Measurements from ENCODE around the gene DMRTC1B. TPM values are rescaled to one million over a fixed set of nuclear protein-coding genes. Genes with fewer than 3 reads are reported as not detected.
"Not testable (repeated sequence)": the region's sequence is repeated elsewhere in the genome, so short reads cannot be mapped to it uniquely, and the experiment has no call there.

DMRTC1B gene
- total RNA-seq, 1 experiment from 2014 or later, result not detected

DNA sequence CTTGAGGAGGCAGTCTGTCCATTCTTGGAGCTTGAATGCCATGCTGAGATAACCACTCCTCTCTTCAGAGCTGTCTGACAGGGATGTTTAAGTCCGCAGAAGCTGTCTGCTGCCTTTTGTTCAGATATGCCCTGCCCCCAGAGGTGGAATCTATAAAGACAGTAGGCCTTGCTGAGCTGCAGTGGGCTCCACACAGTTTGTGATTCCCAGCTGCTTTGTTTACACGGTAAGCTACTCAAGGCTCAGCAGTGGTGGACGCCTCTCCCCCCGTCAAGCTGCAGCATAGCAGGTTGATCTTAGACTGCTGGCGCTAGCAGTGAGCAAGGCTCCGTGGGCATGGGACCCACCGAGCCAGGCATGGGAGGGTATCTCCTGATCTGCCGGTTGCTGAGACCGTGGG lies 16.2 kb upstream of the DMRTC1B start:
- H3K79me2 ChIP-seq (ENCODE audit: low read depth); H3K4me1 ChIP-seq (replicated peaks; ENCODE audit: insufficient read depth); intact Hi-C loops (cut with micrococcal nuclease; ENCODE audit: unreplicated experiment); CTCF ChIA-PET; H3K4me2 ChIP-seq; H2AFZ ChIP-seq; BruUV-seq (replicated peaks); H3K4me3 ChIP-seq; H3K27me3 ChIP-seq (ENCODE audit: insufficient read depth, low read depth); H3K9me3 ChIP-seq (ENCODE audit: insufficient read depth, low read depth); H4K20me1 ChIP-seq (ENCODE audit: insufficient read depth); DNase-seq; H3K27ac ChIP-seq; H3K36me3 ChIP-seq (ENCODE audit: low read depth); H3K9me2 ChIP-seq (ENCODE audit: insufficient read depth); H3F3A ChIP-seq (ENCODE audit: insufficient read depth, low read depth); POLR2A ChIA-PET (ENCODE audit: unreplicated experiment): not testable (repeated sequence)

DNA sequence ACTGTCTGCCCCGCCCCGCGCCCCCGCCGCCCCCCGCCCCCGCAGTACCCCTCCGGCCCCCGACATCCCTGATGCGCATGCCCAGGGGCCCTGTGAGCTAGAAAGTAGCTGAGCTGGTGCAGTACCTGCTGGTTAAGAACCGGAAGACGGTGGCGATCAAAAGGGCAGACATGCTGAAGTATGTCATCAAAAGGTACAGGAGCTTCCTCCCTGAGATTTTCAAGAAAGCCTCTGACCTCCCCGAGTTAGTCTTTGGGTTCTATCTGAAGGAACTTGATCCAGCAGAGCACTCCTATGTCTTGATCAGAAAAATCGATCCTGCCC lies 739 bp downstream of the DMRTC1B start:
- H3K36me3 ChIP-seq (ENCODE audit: low read depth); H3F3A ChIP-seq (ENCODE audit: insufficient read depth, low read depth); H3K9me3 ChIP-seq (ENCODE audit: insufficient read depth, low read depth); POLR2A ChIA-PET (ENCODE audit: unreplicated experiment); H3K79me2 ChIP-seq (ENCODE audit: low read depth); H3K9me2 ChIP-seq (ENCODE audit: insufficient read depth); H3K4me3 ChIP-seq; H3K27ac ChIP-seq; H4K20me1 ChIP-seq (ENCODE audit: insufficient read depth); H3K4me1 ChIP-seq (replicated peaks; ENCODE audit: insufficient read depth); H2AFZ ChIP-seq; DNase-seq; CTCF ChIA-PET; H3K27me3 ChIP-seq (ENCODE audit: insufficient read depth, low read depth); intact Hi-C loops (cut with micrococcal nuclease; ENCODE audit: unreplicated experiment); H3K4me2 ChIP-seq; BruUV-seq (replicated peaks): not testable (repeated sequence)

DNA sequence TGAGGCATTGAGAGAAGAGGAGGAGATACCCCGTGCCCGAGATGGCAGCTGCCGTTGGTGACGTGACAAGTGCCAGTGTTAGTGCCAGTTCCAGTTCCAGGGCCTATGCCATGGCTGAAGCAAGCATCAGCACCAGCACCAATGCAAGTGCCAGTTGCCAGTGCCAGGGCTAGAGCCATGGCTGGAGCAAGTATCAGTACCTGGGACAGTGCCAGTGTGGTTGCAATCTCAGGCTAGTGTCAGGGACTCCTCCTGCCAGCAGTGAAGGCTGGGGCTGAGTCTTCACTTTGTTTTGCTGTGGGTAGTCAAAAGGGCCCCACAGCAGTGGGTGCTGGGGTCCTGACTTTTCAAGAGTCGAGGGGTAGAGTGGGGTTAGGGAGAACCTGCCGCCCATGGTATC lies 1.5 kb downstream of the DMRTC1B start:
- H3K4me2 ChIP-seq; H3K27me3 ChIP-seq (ENCODE audit: insufficient read depth, low read depth); H3K9me2 ChIP-seq (ENCODE audit: insufficient read depth); H3K9me3 ChIP-seq (ENCODE audit: insufficient read depth, low read depth); POLR2A ChIA-PET (ENCODE audit: unreplicated experiment); CTCF ChIA-PET; intact Hi-C loops (cut with micrococcal nuclease; ENCODE audit: unreplicated experiment); H3K4me3 ChIP-seq; H2AFZ ChIP-seq; H3K79me2 ChIP-seq (ENCODE audit: low read depth); DNase-seq; H3K27ac ChIP-seq; H3K4me1 ChIP-seq (replicated peaks; ENCODE audit: insufficient read depth); H3K36me3 ChIP-seq (ENCODE audit: low read depth); BruUV-seq (replicated peaks); H3F3A ChIP-seq (ENCODE audit: insufficient read depth, low read depth); H4K20me1 ChIP-seq (ENCODE audit: insufficient read depth): not testable (repeated sequence)

DNA sequence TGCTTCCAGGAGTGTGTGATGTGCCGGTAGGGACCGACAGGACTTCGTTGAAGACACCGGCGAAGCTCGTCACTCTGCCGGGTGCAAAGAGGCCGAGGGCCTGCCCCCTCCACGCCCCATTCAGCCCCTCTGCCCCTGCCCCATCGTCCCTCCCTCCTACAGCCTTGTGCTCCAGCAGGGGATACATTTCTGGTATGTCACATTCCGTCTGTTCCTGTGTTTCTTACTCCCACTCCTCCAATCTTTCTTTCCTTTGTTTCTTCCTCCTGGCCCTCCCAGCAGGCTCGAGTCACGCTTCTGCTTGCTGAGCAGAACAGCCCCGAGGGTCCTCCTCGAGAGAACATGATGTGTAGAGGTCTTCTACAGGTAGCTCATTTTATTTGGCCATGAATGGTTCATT lies 5.9 kb downstream of the DMRTC1B start, which contains the start of gene FAM236B:
TSS of gene FAM236B (minus strand) at position 101 of the 400 bp plus-strand sequence. CDS start at position 1, 100 bp downstream.
- H3K9me2 ChIP-seq (ENCODE audit: insufficient read depth); H3F3A ChIP-seq (ENCODE audit: insufficient read depth, low read depth); H3K27me3 ChIP-seq (ENCODE audit: insufficient read depth, low read depth); H4K20me1 ChIP-seq (ENCODE audit: insufficient read depth); H3K4me3 ChIP-seq; H3K79me2 ChIP-seq (ENCODE audit: low read depth); H3K4me1 ChIP-seq (replicated peaks; ENCODE audit: insufficient read depth); CTCF ChIA-PET; POLR2A ChIA-PET (ENCODE audit: unreplicated experiment); DNase-seq; H3K36me3 ChIP-seq (ENCODE audit: low read depth); BruUV-seq (replicated peaks); intact Hi-C loops (cut with micrococcal nuclease; ENCODE audit: unreplicated experiment); H3K9me3 ChIP-seq (ENCODE audit: insufficient read depth, low read depth); H3K4me2 ChIP-seq; H3K27ac ChIP-seq; H2AFZ ChIP-seq: not testable (repeated sequence)

DNA sequence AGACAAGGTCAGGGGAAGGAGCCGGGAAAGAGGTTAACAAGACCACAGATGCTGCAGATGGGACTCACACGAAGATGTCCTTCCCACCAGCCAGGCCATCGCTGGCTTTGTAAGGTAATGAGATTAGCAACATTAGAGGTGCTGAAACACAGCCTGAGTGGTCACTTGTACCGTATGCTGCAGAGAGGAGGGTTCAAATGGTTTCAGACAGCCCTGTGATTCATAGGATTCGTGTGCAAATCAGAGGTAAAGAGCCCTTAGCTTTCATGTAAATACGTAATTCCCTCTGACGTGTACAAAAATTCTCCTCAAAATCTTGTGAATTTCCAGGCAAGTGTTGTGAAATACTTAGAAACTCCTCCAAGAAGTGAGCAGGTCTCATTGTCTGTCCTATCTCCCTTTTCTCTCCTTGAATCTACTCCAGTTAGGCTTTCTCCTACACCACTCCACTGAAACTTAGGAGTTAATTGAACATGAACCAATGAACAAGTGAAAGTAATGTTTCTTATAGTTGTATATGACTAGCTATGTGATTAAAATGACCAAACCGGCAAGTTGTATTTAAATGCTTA lies 6.8 kb downstream of the DMRTC1B start:
- CTCF ChIA-PET; H3K36me3 ChIP-seq (ENCODE audit: low read depth); H3K27me3 ChIP-seq (ENCODE audit: insufficient read depth, low read depth); POLR2A ChIA-PET (ENCODE audit: unreplicated experiment); H3K27ac ChIP-seq; H3K9me2 ChIP-seq (ENCODE audit: insufficient read depth); H3K4me3 ChIP-seq; intact Hi-C loops (cut with micrococcal nuclease; ENCODE audit: unreplicated experiment); H3K4me2 ChIP-seq; H3F3A ChIP-seq (ENCODE audit: insufficient read depth, low read depth); H4K20me1 ChIP-seq (ENCODE audit: insufficient read depth); H3K9me3 ChIP-seq (ENCODE audit: insufficient read depth, low read depth); DNase-seq; H3K79me2 ChIP-seq (ENCODE audit: low read depth); BruUV-seq (replicated peaks); H3K4me1 ChIP-seq (replicated peaks; ENCODE audit: insufficient read depth); H2AFZ ChIP-seq: not testable (repeated sequence)

DNA sequence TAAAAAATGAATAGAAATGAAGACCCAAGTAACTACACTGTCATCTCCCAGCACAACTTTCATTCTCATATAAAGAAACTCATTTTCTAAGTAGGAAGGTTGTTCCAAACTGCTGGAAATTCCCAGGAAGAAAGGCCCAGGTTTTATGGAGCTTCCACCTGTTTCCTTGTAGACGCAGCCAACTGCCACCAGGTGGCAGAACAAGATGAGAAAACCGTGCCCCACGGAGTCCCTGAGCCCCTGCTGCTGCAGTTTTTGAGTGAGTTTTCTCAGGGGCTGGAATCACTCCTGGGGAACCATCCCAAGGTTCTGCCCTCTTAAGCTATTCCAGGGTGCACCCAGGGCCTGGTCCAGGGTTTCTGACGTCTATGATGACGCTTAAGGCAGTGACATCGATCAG lies 7.3 kb downstream of the DMRTC1B start:
- H3K4me3 ChIP-seq; H3K27me3 ChIP-seq (ENCODE audit: insufficient read depth, low read depth); H3K27ac ChIP-seq; CTCF ChIA-PET; H3F3A ChIP-seq (ENCODE audit: insufficient read depth, low read depth); H3K79me2 ChIP-seq (ENCODE audit: low read depth); POLR2A ChIA-PET (ENCODE audit: unreplicated experiment); BruUV-seq (replicated peaks); H3K9me2 ChIP-seq (ENCODE audit: insufficient read depth); H3K4me1 ChIP-seq (replicated peaks; ENCODE audit: insufficient read depth); H2AFZ ChIP-seq; H4K20me1 ChIP-seq (ENCODE audit: insufficient read depth); H3K36me3 ChIP-seq (ENCODE audit: low read depth); DNase-seq; H3K9me3 ChIP-seq (ENCODE audit: insufficient read depth, low read depth); H3K4me2 ChIP-seq; intact Hi-C loops (cut with micrococcal nuclease; ENCODE audit: unreplicated experiment): not testable (repeated sequence)

DNA sequence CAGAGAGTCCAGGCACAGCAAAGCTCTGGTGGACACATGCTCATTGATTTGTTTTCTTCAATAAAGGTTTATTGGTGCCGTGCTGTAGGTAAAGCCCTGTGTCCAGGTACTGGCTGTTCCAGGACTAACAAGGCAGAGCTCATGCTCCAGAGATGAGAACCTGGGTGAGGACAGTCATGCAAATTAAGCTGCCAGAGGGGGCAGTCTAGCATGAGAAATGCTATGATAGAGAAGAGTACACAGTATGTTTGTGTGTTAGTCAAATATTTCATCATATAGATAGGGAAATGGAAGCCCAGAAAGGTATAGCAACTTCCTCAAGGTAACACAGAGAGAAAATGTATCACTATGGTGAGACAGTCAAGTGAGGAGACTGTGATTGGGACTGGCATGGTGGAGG lies 11.5 kb downstream of the DMRTC1B start:
- H3K36me3 ChIP-seq (ENCODE audit: low read depth); H3K79me2 ChIP-seq (ENCODE audit: low read depth); H2AFZ ChIP-seq; H3F3A ChIP-seq (ENCODE audit: insufficient read depth, low read depth); H3K4me1 ChIP-seq (replicated peaks; ENCODE audit: insufficient read depth); DNase-seq; intact Hi-C loops (cut with micrococcal nuclease; ENCODE audit: unreplicated experiment); H3K9me3 ChIP-seq (ENCODE audit: insufficient read depth, low read depth); BruUV-seq (replicated peaks); H3K9me2 ChIP-seq (ENCODE audit: insufficient read depth); H3K27me3 ChIP-seq (ENCODE audit: insufficient read depth, low read depth); H3K4me2 ChIP-seq; H3K27ac ChIP-seq; H4K20me1 ChIP-seq (ENCODE audit: insufficient read depth); CTCF ChIA-PET; POLR2A ChIA-PET (ENCODE audit: unreplicated experiment); H3K4me3 ChIP-seq: not testable (repeated sequence)

DNA sequence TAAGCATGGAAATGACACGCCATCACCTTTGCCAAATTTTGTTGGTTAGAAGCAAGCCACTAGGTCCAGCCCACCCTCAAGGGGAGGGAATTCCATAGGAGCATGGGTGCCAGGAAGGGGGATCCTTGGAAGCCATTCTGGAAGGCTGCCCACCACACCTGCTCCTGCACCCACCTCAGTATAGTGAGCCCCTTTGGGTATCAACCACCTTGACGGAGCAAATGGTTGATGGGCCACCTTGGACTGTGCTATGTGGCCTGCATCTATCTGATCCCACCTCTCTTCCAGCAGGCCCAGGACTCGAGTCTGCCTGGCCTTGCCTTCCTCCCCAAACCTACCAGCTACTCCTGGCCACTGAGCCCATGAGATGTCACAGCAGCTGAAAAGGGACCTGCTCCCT lies 13.7 kb downstream of the DMRTC1B start:
- H3K36me3 ChIP-seq (ENCODE audit: low read depth); DNase-seq; H3K27ac ChIP-seq; H3K4me3 ChIP-seq; H3F3A ChIP-seq (ENCODE audit: insufficient read depth, low read depth); H3K9me3 ChIP-seq (ENCODE audit: insufficient read depth, low read depth); H3K79me2 ChIP-seq (ENCODE audit: low read depth); H3K9me2 ChIP-seq (ENCODE audit: insufficient read depth); H3K4me1 ChIP-seq (replicated peaks; ENCODE audit: insufficient read depth); CTCF ChIA-PET; BruUV-seq (replicated peaks); H3K4me2 ChIP-seq; H2AFZ ChIP-seq; POLR2A ChIA-PET (ENCODE audit: unreplicated experiment); H4K20me1 ChIP-seq (ENCODE audit: insufficient read depth); intact Hi-C loops (cut with micrococcal nuclease; ENCODE audit: unreplicated experiment); H3K27me3 ChIP-seq (ENCODE audit: insufficient read depth, low read depth): not testable (repeated sequence)
